Sigmoid colon (tissue), 4 donors: ENCODE data around the gene TRPM6.

Experiments used
- CTCF ChIP-seq, 4 experiments: fragments of 450-650 bp in 3 of 4; fragments of 200-600 bp in 1 of 4; IDR thresholded peaks; one replicate each; pipeline ENCODE4 v1.5.1; 2016 to 2019; ENCODE audit warnings: antibody characterized with exemption in 4 of 4, mild to moderate bottlenecking in 3 of 4, moderate library complexity in 2 of 4
- EP300 ChIP-seq, 4 donors: sonication (generic); formaldehyde crosslinking; IDR thresholded peaks; one replicate each; pipeline ENCODE4 v1.6.1; 2017; ENCODE audit warnings: antibody characterized with exemption in 4 of 4
- POLR2A ChIP-seq, 2 donors: fragments of 450-650 bp; IDR thresholded peaks; one replicate each; pipeline ENCODE4 v1.6.1; 2016; ENCODE audit warnings: antibody characterized with exemption in 2 of 2, mild to moderate bottlenecking in 2 of 2, moderate library complexity in 2 of 2
- POLR2AphosphoS5 ChIP-seq, 4 donors: sonication (generic); formaldehyde crosslinking; IDR thresholded peaks; one replicate each; pipeline ENCODE4 v1.6.1; 2017; ENCODE audit warnings: antibody characterized with exemption in 4 of 4

- TF ChIP-seq CTCF (IDR thresholded peaks at IDR 0.05), result no peak
- no peak for TF ChIP-seq POLR2AphosphoS5 (IDR thresholded peaks at IDR 0.05)
- no peak for TF ChIP-seq POLR2A (IDR thresholded peaks at IDR 0.05)
- TF ChIP-seq EP300 (IDR thresholded peaks at IDR 0.05), result no peak
These were observed 204.4 kb downstream of the TRPM6 start for GRCh38 chr9:74683322-74683721.
